Activated CD8-positive, alpha-beta T cell treated with anti-CD3 and anti-CD28 coated beads for 36 hours (primary cell): Measurements from ENCODE around the gene STMN3. TPM values are rescaled to one million over a fixed set of nuclear protein-coding genes. Genes with fewer than 3 reads are reported as not detected.

Experiments
- ATAC-seq: fragments of 200-7000 bp; cut with Tn5 transposase; one replicate; pipeline ENCODE4 v1.10.0; 2021; ENCODE audit warnings: mild to moderate bottlenecking, moderate library complexity
- CTCF ChIA-PET: fragments of 350-600 bp; sonication (Branson Sonifier 250); formaldehyde crosslinking; loops from one replicate; lab custom pipeline; 2021; ENCODE audit warnings: antibody characterized with exemption; lab: Charles Lee
- POLR2A ChIA-PET: fragments of 350-600 bp; sonication (Branson Sonifier 250); formaldehyde crosslinking; loops from one replicate; lab custom pipeline; 2021; ENCODE audit warnings: antibody characterized with exemption; lab: Charles Lee
- DNase-seq: peaks from one replicate; pipeline ENCODE4 v3.0.0-alpha.2; 2020
- H3K27ac Mint-ChIP-seq: one replicate; pipeline ENCODE4 v1.8.0; 2021; ENCODE audit warnings: mild to moderate bottlenecking, mixed read lengths
- H3K27me3 Mint-ChIP-seq: one replicate; pipeline ENCODE4 v1.8.0; 2021; ENCODE audit warnings: mixed read lengths
- H3K36me3 Mint-ChIP-seq: one replicate; pipeline ENCODE4 v1.8.0; 2021; ENCODE audit warnings: low read depth, mixed read lengths
- H3K4me1 Mint-ChIP-seq: one replicate; pipeline ENCODE4 v1.8.0; 2021; ENCODE audit warnings: low read depth, mixed read lengths
- H3K4me3 Mint-ChIP-seq: one replicate; pipeline ENCODE4 v1.8.0; 2021; ENCODE audit warnings: mild to moderate bottlenecking, moderate library complexity, mixed read lengths
- H3K9me3 Mint-ChIP-seq: one replicate; pipeline ENCODE4 v1.8.0; 2021; ENCODE audit warnings: mixed read lengths
- CTCF ChIP-seq: fragments of 200-600 bp; IDR thresholded peaks from one replicate; pipeline ENCODE4 v1.8.0; 2022; ENCODE audit warnings: antibody characterized with exemption, mild to moderate bottlenecking
- intact Hi-C: fragments of 100-400 bp; cut with micrococcal nuclease; formaldehyde crosslinking; loops from one replicate; pipeline ENCODE4 v1.10.0; 2022
- total RNA-seq, 2 experiments: library from RNA; stranded (reverse); gene quantifications; one replicate each; pipeline ENCODE4 v1.2.3, GENCODE V29; 2021

The STMN3 gene
- total RNA-seq, 2 experiments from 2014 or later, result 17.8 to 18.4 TPM

- Mint-ChIP-seq H3K4me1 (no peaks in the 10 kb centered on the region), H3K9me3 (no peaks in the 10 kb centered on the region), H3K27me3 (no peaks in the 10 kb centered on the region), H3K27ac (no peak overlapping the region), H3K36me3 (peaks cover 35% of the 10 kb centered on the region), H3K4me3 (no peak overlapping the region)
- ChIA-PET POLR2A (interaction anchor here (0.6 kb wide), 1 partner anchor 35 kb away, joined by 4 read pairs; no protein-coding TSS in a partner anchor), CTCF (interaction anchor here (1.1 kb wide), 1 partner anchor 22 kb away, joined by 4 read pairs; no protein-coding TSS in a partner anchor)
- TF ChIP-seq CTCF, result no peak
- no peak for DNase-seq
- ATAC-seq, result no peak
- intact Hi-C loops, result no loop called here
Observed at GRCh38 chr20:63598479-63599395, 54.5 kb downstream of the STMN3 start.

GRCh38 chr20:63597651-63598478 is 55.4 kb downstream of the STMN3 start:
- Mint-ChIP-seq H3K36me3 (peaks cover 39% of the 10 kb centered on the region), H3K4me1 (no peaks in the 10 kb centered on the region), H3K4me3 (no peak overlapping the region), H3K27me3 (no peaks in the 10 kb centered on the region), H3K27ac (no peak overlapping the region), H3K9me3 (no peaks in the 10 kb centered on the region)
- TF ChIP-seq CTCF, result no peak
- DNase-seq (no peak), ATAC-seq (no peak)
- POLR2A ChIA-PET, result interaction anchor here (0.6 kb wide), 1 partner anchor 36 kb away, joined by 4 read pairs; no protein-coding TSS in a partner anchor
- CTCF ChIA-PET, result interaction anchor here (1.1 kb wide), 1 partner anchor 23 kb away, joined by 4 read pairs; no protein-coding TSS in a partner anchor
- intact Hi-C loops, result no loop called here

GRCh38 chr20:63596423-63596822 is 56.8 kb downstream of the STMN3 start:
- peaks cover 28% of the 10 kb centered on the region for H3K36me3 Mint-ChIP-seq
- ATAC-seq, result no peak
- H3K27ac Mint-ChIP-seq, result no peak overlapping the region
- no peaks in the 10 kb centered on the region for H3K9me3 Mint-ChIP-seq
- DNase-seq, result no peak
- no peaks in the 10 kb centered on the region for H3K4me1 Mint-ChIP-seq
- POLR2A ChIA-PET, result no interaction called here
- intact Hi-C loops, result no loop called here
- no peaks in the 10 kb centered on the region for H3K27me3 Mint-ChIP-seq
- H3K4me3 Mint-ChIP-seq, result no peak overlapping the region
- TF ChIP-seq CTCF, result no peak
- CTCF ChIA-PET, result no interaction called here

GRCh38 chr20:63595416-63596127 is 57.7 kb downstream of the STMN3 start:
- ATAC-seq, result no peak

More at GRCh38 chr20:63595416-63596127, 57.7 kb downstream of the STMN3 start:
- no peak for TF ChIP-seq CTCF
- CTCF ChIA-PET, result no interaction called here
- no peak for DNase-seq
- H3K36me3 Mint-ChIP-seq, result peaks cover 29% of the 10 kb centered on the region
- POLR2A ChIA-PET, result no interaction called here
- H3K4me3 Mint-ChIP-seq, result no peak overlapping the region
- intact Hi-C loops, result no loop called here
- H3K9me3 Mint-ChIP-seq, result no peaks in the 10 kb centered on the region
- no peaks in the 10 kb centered on the region for H3K4me1 Mint-ChIP-seq
- H3K27ac Mint-ChIP-seq, result no peak overlapping the region
- no peaks in the 10 kb centered on the region for H3K27me3 Mint-ChIP-seq
